HepG2 (cell line): ENCODE results near the gene PATZ1. TPM values are rescaled to one million over a fixed set of nuclear protein-coding genes. Genes with fewer than 3 reads are reported as not detected.

Experiments used
- ATF1 ChIP-seq: IDR thresholded peaks from 2 replicates; pipeline ENCODE4 v1.6.1; 2016; ENCODE audit warnings: mild to moderate bottlenecking, control low read depth
- CEBPB ChIP-seq: IDR thresholded peaks from 2 replicates; pipeline ENCODE4 v1.6.1; 2011; ENCODE audit warnings: low read depth, low read length, improper control_type of control experiment, borderline replicate concordance
- CREB3 ChIP-seq: sonication (generic); formaldehyde crosslinking; IDR thresholded peaks from 2 replicates; pipeline ENCODE4 v1.5.0; 2020; ENCODE audit warnings: missing genetic modification reagents
- DDIT3 ChIP-seq: sonication (generic); formaldehyde crosslinking; IDR thresholded peaks from 2 replicates; pipeline ENCODE4 v1.4.0; 2020; ENCODE audit warnings: mild to moderate bottlenecking, missing genetic modification reagents
- EHMT2 ChIP-seq: fragments of 200-600 bp; sonication (generic); IDR thresholded peaks from 2 replicates; pipeline ENCODE4 v1.7.0; 2017; ENCODE audit warnings: antibody characterized with exemption, low read depth, low read length, borderline replicate concordance
- EZH2 ChIP-seq: conservative IDR thresholded peaks from 2 replicates; pipeline ENCODE4 v1.6.1; 2012; ENCODE audit warnings: mild to moderate bottlenecking, low read depth, low read length, moderate library complexity
- GZF1 ChIP-seq: sonication (generic); formaldehyde crosslinking; IDR thresholded peaks from 2 replicates; pipeline ENCODE4 v1.5.1; 2020; ENCODE audit warnings: mild to moderate bottlenecking, missing genetic modification reagents
- KDM3A ChIP-seq: IDR thresholded peaks from 2 replicates; pipeline ENCODE4 v1.6.1; 2018; ENCODE audit warnings: low read depth, missing compliant biosample characterization
- MATR3 ChIP-seq: sonication (generic); formaldehyde crosslinking; IDR thresholded peaks from 2 replicates; pipeline ENCODE4 v1.4.0; 2020; ENCODE audit warnings: missing genetic modification reagents
- NFIC ChIP-seq: IDR thresholded peaks from 2 replicates; pipeline ENCODE4 v1.6.1; 2012; ENCODE audit warnings: mild to moderate bottlenecking, low read length, inconsistent platforms
- NKX3-1 ChIP-seq: sonication (generic); formaldehyde crosslinking; IDR thresholded peaks from 2 replicates; pipeline ENCODE4 v1.5.0; 2020; ENCODE audit warnings: missing genetic modification reagents
- NR1H2 ChIP-seq: sonication (generic); formaldehyde crosslinking; IDR thresholded peaks from 2 replicates; pipeline ENCODE4 v1.8.1; 2022; ENCODE audit warnings: low read depth, missing genetic modification reagents, borderline replicate concordance
- PLSCR1 ChIP-seq: sonication (generic); formaldehyde crosslinking; IDR thresholded peaks from 2 replicates; pipeline ENCODE4 v1.5.0; 2020; ENCODE audit warnings: missing genetic modification reagents, mild to moderate bottlenecking, borderline replicate concordance
- SMARCC2 ChIP-seq: fragments of 450-650 bp; IDR thresholded peaks from 2 replicates; pipeline ENCODE4 v1.6.1; 2017; ENCODE audit warnings: antibody characterized with exemption, mild to moderate bottlenecking
- SNRNP70 ChIP-seq: fragments of 200-400 bp; formaldehyde crosslinking; IDR thresholded peaks from 2 replicates; pipeline ENCODE4 v1.6.1; 2017; ENCODE audit warnings: mild to moderate bottlenecking, low read depth, low read length, moderate library complexity
- SRY ChIP-seq: sonication (generic); formaldehyde crosslinking; IDR thresholded peaks from 2 replicates; pipeline ENCODE4 v1.8.0; 2022; ENCODE audit warnings: mild to moderate bottlenecking, missing genetic modification reagents
- ZBTB1 ChIP-seq: sonication (generic); formaldehyde crosslinking; IDR thresholded peaks from 2 replicates; pipeline ENCODE4 v1.4.0; 2020; ENCODE audit warnings: missing genetic modification reagents, borderline replicate concordance
- ZBTB20 ChIP-seq: sonication (generic); formaldehyde crosslinking; IDR thresholded peaks from 2 replicates; pipeline ENCODE4 v1.8.1; 2023; ENCODE audit warnings: missing genetic modification reagents, low read depth, mild to moderate bottlenecking, borderline replicate concordance
- ZNF253 ChIP-seq: sonication (generic); formaldehyde crosslinking; IDR thresholded peaks from 2 replicates; pipeline ENCODE4 v1.8.0; 2022; ENCODE audit warnings: mild to moderate bottlenecking, missing genetic modification reagents, borderline replicate concordance
- ZNF30 ChIP-seq: sonication (generic); formaldehyde crosslinking; IDR thresholded peaks from 2 replicates; pipeline ENCODE4 v1.5.0; 2020; ENCODE audit warnings: mild to moderate bottlenecking, missing genetic modification reagents
- ZNF331 ChIP-seq: sonication (generic); formaldehyde crosslinking; IDR thresholded peaks from 2 replicates; pipeline ENCODE4 v1.4.0; 2020; ENCODE audit warnings: missing genetic modification reagents
- ZNF337 ChIP-seq: sonication (generic); formaldehyde crosslinking; IDR thresholded peaks from 2 replicates; pipeline ENCODE4 v1.5.1; 2020; ENCODE audit warnings: missing genetic modification reagents, low read depth, mild to moderate bottlenecking, borderline replicate concordance
- ZNF572 ChIP-seq: sonication (generic); formaldehyde crosslinking; IDR thresholded peaks from 2 replicates; pipeline ENCODE4 v1.5.1; 2020; ENCODE audit warnings: mild to moderate bottlenecking, missing genetic modification reagents
- ZNF720 ChIP-seq: sonication (generic); formaldehyde crosslinking; IDR thresholded peaks from 2 replicates; pipeline ENCODE4 v1.4.0; 2020; ENCODE audit warnings: missing genetic modification reagents
- ZNF878 ChIP-seq: sonication (generic); formaldehyde crosslinking; IDR thresholded peaks from 2 replicates; pipeline ENCODE4 v1.8.1; 2023; ENCODE audit warnings: mild to moderate bottlenecking, missing genetic modification reagents, moderate library complexity
- ZSCAN22 ChIP-seq: sonication (generic); formaldehyde crosslinking; IDR thresholded peaks from 2 replicates; pipeline ENCODE4 v1.4.0; 2020; ENCODE audit warnings: mild to moderate bottlenecking, missing genetic modification reagents
- polyA plus RNA-seq, 8 experiments: library from polyadenylated mRNA; depleted of rRNA in 3 of 8; stranded (reverse) in 7 of 8; unstranded in 1 of 8; fragments of >200 nt; fragmentation: Illumina TruSeq in 4 of 8; extraction: Trizol in 4 of 8; gene quantifications; 2 replicates each; pipeline versions ENCODE4 v1.2.1 to v1.2.3, GENCODE V29; 2011 to 2016; ENCODE audit warnings: low read depth in 4 of 8, missing spikeins in 1 of 8, mixed read lengths in 1 of 8; ENCODE audit not compliant: insufficient read depth in 1 of 8
- total RNA-seq, 5 experiments: library from RNA; depleted of rRNA; stranded (reverse); fragments of >200 nt; fragmentation: Illumina TruSeq; extraction: Trizol; gene quantifications; 2 replicates each; pipeline ENCODE4 v1.2.3, GENCODE V29; 2016; ENCODE audit warnings: low read depth in 1 of 5
- TF ChIP-seq, protein P1 (sequence below): sonication (generic); formaldehyde crosslinking; IDR thresholded peaks from 2 replicates; pipeline ENCODE4 v1.4.0; 2020; ENCODE audit warnings: missing genetic modification reagents, borderline replicate concordance
- TF ChIP-seq, protein P2 (sequence below): sonication (generic); formaldehyde crosslinking; IDR thresholded peaks from 2 replicates; pipeline ENCODE4 v1.8.0; 2022; ENCODE audit warnings: missing genetic modification reagents, mild to moderate bottlenecking, inconsistent platforms, borderline replicate concordance

The PATZ1 gene
- total and polyA plus RNA-seq, 2 of the 13 experiments (the other 11 are each of a cell fraction or from before 2014, with no cell fraction given): 24.9 to 30.5 TPM

DNA sequence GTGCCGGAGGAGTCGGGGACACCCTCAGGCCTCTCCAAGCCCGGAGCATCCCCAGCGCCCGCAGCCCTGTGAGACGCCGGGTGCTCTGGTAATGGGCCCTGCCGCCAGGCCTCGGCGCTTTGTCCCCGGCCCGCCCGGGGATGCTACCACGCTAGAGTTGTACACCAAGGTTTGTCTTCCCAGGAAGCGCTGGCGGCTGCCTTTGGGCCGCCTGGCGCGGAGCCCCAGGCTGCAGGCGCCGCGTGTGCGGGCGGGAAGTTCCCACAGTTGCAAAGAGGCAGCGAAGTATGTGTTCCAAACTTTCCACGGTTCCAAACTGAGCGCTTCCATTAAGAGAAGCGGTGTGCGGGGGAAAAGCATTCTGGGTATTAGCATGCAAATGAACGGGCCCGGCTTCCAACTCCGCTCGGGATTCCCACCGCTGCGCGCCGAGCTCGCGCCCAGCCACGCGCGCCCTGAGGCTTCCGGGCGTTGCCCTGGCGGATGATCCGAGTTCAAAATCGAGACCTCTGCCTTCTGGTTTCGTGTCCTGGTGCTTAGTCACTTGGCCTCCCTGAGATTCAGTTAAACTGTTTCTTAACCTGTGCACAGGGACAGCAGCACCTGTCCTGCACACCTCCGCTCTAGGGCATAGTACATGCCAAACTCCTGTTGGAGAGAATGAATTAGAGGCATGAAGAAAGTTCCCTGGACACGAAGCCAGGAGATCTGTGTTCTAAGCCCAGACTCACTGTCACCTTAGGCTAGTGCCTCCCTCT is 1.3 kb upstream of the PATZ1 start (continued):
- no peak for TF ChIP-seq SMARCC2
- no peak for TF ChIP-seq ZNF878 (CRISPR knock-in tag)
- 0 out of 2 replicates have a peak, but pooled peaks have one; percentile 39 for TF ChIP-seq ZNF30 (CRISPR knock-in tag)
- no peak for TF ChIP-seq CREB3 (CRISPR knock-in tag)
- TF ChIP-seq EHMT2: no peak
- TF ChIP-seq SRY (CRISPR knock-in tag): no peak
- no peak; the same call in 1 of the 2 replicates for TF ChIP-seq ZBTB20
- TF ChIP-seq ZNF572 (CRISPR knock-in tag): no peak
- no peak for TF ChIP-seq SNRNP70
- no peak for TF ChIP-seq DDIT3 (CRISPR knock-in tag)
- TF ChIP-seq NKX3-1 (CRISPR knock-in tag): no peak
- no peak for TF ChIP-seq MATR3 (CRISPR knock-in tag)
- no peak for TF ChIP-seq ZBTB1 (CRISPR knock-in tag)
- no peak for TF ChIP-seq EZH2
- TF ChIP-seq ZNF720 (CRISPR knock-in tag): no peak
- TF ChIP-seq PLSCR1 (CRISPR knock-in tag): no peak
- peak; percentile 41; the same call in 1 of the 2 replicates for TF ChIP-seq GZF1
- no peak for TF ChIP-seq NR1H2
- TF ChIP-seq ATF1: 0 out of 2 replicates have a peak, but pooled peaks have one; percentile 9
- TF ChIP-seq, protein P1, sequence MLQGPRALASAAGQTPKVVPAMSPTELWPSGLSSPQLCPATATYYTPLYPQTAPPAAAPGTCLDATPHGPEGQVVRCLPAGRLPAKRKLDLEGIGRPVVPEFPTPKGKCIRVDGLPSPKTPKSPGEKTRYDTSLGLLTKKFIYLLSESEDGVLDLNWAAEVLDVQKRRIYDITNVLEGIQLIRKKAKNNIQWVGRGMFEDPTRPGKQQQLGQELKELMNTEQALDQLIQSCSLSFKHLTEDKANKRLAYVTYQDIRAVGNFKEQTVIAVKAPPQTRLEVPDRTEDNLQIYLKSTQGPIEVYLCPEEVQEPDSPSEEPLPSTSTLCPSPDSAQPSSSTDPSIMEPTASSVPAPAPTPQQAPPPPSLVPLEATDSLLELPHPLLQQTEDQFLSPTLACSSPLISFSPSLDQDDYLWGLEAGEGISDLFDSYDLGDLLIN (CRISPR knock-in tag): no peak
- TF ChIP-seq, protein P2, sequence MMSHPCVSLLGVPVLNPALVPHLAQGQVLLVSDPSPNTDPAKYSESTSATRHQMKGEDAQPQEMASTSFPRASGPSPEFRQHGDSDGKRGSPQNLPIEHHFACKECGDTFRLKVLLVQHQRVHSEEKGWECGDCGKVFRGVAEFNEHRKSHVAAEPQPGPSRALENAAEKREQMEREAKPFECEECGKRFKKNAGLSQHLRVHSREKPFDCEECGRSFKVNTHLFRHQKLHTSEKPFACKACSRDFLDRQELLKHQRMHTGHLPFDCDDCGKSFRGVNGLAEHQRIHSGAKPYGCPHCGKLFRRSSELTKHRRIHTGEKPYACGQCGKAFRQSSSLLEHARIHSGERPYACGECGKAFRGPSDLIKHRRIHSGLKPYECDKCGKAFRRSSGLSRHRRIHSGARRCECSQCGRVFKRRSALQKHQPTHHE (CRISPR knock-in tag): no peak
- no peak for TF ChIP-seq ZNF337 (CRISPR knock-in tag)
- TF ChIP-seq ZNF253 (CRISPR knock-in tag): no peak
- TF ChIP-seq NFIC: no peak
- no peak for TF ChIP-seq ZNF331 (CRISPR knock-in tag)
- no peak for TF ChIP-seq KDM3A (CRISPR knock-in tag)
- no peak; the same call in 1 of the 2 replicates for TF ChIP-seq ZSCAN22
- no peak for TF ChIP-seq CEBPB
